CD4-positive, alpha-beta T cell treated with Interleukin-4 for 4 hours (primary cell): ENCODE measurements around the gene ASL.
"Not testable (repeated sequence)": the region's sequence is repeated elsewhere in the genome, so short reads cannot be mapped to it uniquely, and the experiment has no call there.

Source experiments
- DNase-seq: peaks from one replicate; pipeline ENCODE4 v3.0.0-alpha.2; 2020

Gene ASL

DNA sequence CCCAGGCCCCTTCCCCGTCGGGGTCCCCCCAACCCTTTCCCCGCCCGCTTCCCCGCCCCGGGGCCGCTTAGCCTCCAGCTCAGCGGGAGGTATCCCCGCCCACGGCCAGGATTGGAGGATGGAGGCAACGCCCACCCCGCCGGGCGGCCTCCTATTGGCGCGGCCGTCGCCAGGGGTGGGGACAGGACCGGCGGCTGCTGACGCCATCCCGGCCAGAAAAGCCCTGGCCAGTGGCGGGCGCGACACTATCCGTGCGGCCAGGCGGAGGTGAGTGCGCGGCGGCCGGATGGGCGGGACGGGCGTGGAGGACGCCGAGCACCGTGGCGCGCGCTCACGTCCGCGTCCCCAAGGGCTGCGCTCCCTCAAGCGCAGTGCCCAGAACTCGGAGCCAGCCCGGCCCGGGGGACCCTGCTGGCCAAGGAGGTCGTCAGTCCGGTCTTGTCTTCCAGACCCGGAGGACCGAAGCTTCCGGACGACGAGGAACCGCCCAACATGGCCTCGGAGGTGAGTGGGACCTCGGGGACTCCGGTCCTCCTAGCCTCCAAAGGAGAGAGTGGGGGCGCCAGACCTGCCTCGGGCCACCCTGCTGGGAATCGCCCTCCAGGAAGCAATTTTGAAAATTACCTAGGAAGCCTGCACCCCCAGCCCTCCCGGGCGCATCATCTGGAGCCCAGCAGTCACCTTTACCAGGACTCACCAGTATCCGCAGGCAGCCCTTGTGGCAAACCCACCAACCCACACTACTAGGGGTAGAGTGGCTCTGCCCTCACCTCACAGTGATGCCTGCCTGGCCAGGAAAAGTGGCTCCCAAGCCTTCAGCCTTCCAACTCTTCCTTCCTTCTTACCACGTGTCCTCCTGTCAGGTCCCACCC lies at the start of gene ASL:
TSS of gene ASL (plus strand) at position 230 of the 872 bp plus-strand sequence. CDS start at position 493, 263 bp downstream.
- DNase-seq = peak; percentile 82

DNA sequence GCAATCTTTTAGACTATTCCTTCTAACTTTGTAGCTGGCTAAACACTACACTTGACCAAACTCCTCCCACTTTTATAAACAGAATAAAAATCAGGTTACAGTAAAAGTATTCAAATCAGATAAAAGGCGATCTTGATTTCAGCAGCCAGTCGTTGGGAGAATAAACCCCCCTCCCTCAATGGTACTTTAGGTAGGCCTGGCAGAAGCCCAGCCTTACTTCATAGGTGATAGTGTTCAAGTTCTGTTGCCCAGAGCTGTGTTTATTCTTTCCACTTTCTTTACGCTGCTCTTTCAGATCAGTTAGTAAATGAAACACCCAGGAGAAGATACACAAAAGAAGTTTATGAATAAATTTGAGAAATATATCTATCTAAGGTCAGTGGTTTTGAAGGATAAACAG lies 47.3 kb upstream of the ASL start:
- not testable (repeated sequence) for DNase-seq

DNA sequence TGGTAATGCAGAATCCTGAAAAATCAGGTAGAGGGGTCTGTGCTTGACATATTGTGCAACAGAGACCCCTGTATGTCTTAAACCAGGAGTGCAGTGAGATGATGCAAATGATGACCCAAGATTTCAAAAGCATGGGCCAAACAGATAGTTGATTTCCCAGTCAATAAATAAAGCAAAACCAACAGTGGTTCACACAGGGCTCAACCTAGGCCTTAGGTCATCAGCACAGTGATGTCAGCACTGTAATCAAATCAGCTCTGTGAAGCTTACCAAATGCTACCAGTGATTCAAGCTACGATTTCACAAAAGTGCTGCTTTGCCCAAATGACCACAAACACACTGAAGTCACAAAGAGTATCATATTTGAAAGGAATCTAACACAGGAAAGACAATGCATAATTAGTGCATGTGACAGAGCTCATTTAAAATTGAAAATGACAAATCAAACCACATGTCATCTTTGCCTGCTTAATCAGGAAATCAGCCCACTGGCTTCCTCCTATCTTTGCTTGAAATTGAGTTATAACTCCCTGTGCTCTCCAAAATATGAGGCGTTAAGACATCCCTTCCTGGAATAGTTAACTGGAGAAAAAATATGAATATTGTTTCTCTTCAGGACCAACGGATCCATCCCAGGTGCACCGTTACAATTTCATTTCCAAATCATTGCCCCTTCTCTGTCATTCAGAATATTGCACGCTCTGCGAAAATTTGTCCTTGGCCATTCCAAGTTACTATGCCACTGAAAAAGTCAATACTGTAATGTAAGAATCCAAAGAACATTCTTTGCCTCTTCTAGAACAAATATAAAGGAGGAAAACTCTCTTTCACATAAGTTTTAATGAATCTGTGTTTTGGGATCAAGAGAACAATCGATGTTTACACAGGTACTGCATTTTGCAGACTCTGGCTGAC lies 41.9 kb upstream of the ASL start:
- DNase-seq = peak; percentile 3

DNA sequence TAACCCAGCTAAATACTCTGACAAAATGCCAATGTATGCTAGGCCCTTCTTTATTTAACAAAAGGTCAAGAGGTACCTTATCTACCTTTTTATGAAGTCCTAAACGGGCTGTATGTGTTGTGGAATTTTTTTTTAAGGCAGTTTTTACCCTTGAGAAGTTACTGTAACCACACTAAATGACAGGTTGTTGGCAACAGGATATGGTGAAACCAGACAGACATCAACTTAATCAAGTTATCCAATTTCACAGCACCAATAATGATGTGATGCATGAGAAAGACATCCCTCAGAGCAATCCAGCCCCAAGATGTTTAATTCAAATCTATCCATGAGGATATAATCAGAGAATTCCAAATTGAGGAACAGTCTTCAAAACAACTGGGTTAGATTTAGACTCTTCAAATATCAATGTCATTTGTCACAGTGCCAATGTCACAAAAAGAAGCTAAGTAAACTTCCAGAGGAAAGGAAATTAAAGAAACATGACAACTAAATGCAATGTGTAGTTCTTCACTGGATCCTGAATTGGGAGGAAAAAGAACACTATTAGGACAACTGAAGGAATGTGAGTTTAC lies 41.1 kb upstream of the ASL start:
- DNase-seq = not testable (repeated sequence)

DNA sequence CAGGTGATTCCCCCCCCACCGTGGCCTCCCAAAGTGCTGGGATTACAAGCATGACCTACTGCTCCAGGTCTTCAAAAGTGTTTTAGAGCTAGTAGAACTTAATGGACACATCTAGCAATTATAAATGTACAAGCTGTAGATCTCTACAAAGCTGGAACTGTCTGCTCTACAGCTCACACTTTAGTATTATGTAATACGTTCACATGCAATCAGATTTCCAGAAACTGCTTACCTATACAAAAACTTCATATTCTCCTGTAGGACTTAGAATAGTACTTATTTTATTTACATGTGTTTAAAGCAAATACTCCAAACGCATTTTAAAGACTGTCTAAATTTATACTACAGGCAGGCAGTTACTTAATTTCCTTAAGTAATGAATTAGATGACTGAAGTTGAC lies 39.2 kb upstream of the ASL start:
- no peak for DNase-seq

DNA sequence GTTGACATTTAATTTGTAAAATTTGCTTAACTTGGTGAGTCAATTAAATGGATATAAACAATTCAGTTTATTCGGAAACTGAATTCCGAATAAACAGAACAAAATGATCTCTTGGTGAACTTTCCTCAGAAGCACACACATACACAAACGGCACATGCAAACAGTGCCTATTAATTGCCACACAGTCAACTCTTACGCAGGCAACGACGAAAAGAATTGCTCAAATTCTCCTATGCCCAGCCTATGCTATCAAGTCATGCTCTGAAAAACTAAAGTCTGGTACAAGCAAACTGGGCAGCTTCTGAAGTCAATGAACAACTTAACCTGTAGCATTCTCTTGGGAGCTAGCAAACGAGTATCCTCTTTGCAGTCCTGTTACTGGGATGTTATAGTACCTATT lies 38.8 kb upstream of the ASL start:
- DNase-seq = no peak

DNA sequence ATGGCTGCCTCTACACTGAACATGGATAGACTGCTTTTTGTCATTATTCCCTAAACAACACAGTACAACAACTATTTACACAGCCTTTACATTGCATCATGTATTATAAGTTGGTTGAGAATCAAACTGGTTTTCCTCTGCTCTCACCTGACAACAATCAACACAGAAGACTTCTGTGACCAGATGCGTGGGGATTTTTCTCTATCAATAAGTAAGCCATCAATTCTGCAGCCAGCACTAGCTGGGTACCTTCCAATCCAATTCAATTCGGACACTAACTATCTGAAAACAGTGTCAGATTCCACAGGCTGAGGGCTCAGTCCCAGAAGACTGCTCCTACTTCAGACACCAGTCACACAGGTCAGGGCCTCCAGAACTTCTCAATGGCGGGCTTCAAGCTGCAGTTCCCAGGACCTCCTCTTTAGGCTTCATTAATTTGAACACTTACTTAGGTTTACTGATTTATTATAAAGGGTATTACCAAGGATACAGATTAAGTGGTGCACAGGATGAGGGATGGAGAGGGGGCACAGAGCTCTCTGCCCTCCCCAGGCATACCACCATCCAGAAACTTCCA lies 36.4 kb upstream of the ASL start:
- no peak for DNase-seq

DNA sequence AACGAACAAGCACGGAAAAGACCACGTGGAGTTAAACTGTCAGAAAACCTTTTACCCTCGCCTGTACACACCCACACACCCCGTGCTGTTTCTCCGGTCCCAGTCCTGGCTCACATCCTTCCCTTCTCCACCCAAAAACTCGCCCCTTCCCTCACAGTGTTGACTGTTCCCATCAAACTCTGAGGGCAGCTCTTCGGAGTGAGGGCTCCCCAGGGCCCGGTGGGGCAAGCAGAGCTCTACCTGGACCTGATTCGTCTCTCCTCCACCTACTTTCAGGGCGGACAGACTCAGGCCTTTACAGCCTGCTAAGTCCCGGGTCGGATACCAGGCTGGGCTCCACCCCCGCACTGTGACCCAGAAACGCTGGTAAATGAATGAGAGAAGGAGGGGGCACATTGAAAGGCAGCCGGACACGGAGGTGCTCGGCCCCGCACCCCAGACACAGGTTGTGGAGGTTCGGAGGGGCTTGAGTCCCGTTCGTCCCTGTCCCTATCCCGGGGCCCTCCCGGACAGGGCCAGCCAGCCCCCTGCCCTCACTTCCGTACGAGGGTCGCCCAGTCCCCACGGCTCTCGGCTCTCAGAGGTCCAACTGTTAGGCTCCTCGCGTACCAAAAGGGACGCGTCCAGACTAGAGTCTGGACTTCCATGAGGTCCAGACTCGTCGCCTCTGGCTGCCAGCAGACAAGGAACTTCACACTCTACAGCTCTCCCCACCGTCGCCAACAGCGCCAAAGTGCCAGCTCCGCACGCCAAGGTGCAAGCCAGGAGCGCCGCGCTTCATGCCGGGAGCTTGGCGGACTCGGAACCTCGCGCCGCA lies 31.7 kb upstream of the ASL start:
- no peak for DNase-seq

DNA sequence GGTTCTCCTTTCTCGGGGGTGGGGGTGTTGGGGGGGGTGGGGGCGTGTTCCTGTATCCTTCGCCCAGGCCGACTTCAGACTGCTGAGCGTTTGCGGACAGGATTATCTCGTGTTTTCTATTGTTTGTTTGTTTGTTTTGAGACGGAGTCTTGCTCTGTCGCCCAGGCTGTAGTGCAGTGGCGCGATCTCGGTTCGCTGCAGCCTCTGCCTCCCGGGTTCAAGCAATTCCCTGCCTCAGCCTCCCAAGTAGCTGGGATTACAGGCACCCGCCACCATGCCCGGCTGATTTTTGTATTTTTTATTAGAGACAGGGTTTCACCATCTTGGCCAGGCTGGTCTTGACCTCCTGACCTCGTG lies 31.1 kb upstream of the ASL start:
- not testable (repeated sequence) for DNase-seq

DNA sequence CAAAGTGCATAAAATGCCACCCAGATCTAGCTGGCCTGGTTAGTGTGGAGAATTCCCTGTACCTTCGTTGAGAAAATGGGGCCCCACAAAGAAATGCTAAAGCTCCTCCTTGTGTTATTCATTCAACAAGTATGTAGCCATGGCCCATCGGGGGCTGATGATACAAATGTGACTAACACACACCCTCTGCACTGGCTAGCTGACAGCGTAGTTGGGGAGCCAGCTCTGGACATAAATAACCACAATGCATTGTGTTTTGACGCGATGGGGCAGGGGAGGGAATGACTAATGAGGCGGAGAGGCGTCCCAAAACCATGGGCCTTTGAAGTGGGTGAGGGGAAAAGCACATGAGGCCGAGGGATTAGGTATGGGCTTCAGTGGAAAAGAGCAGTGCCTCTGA lies 28.2 kb upstream of the ASL start:
- no peak for DNase-seq

DNA sequence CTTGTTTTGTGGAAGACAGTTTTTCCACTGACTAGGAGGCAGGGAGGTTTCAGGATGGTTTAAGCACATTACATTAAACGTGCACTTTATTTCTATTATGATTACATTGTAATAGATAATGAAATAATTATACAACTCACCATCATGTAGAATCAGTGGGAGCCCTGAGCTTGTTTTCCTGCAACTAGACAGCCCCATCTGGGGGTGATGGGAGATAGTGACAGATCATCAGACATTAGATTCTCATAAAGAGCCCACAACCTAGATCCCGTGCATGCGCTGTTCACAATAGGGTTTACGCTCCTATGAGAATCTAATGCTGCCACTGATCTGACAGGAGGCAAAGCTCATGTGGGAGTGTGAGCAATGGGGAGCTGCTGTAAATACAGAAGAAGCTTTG lies 25.7 kb upstream of the ASL start:
- DNase-seq = not testable (repeated sequence)

DNA sequence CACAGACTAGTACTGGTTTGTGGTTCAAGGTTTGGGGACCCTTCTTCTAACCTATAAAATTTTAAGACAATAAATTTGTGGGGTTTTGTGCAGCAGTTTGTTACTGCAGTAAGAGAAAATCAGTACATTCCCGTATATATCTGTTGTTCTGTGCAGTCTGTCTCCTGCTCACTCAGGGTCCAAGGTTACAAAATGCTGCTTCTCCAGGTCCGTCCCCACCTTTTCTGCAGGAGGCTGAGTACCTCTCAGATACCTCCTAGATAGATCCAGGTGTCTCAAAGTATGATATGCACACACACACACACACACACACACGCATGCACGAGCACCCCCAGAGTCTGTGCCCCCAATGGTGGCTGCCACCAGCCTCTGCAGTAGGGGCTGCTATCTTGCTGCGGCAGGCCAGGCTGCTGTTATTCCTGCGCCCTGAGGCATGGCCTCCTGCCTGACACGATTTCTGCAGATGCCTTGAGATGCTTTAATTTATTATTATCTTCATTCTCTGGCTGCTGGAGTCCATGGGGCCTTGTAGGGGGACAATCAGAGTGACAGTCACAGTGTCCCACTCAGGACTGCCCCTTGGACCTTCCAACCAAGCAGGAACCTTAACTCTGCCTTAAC lies 25.2 kb upstream of the ASL start:
- no peak for DNase-seq

DNA sequence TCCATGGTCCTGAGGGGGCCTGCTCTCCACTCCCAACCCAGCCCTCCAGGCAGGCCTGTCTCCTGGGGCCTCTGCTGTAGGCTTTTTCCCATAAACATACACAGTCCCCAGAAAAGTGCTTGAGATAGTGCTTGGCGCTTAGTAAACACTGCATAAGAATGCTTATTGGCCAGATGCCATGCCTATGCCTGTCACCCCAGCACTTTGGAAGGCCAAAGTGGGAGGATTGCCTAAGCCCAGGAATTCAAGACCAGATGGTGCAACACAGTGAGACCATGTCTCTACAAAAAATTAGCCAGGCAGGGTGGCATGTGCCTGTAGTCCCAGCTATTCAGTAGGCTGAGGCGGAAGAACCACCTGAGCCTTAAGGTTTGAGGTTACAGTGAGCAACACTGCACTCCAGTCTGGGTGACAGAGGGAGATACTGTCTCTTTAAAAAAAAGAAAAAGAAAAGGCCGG lies 24.6 kb upstream of the ASL start:
- no peak for DNase-seq

DNA sequence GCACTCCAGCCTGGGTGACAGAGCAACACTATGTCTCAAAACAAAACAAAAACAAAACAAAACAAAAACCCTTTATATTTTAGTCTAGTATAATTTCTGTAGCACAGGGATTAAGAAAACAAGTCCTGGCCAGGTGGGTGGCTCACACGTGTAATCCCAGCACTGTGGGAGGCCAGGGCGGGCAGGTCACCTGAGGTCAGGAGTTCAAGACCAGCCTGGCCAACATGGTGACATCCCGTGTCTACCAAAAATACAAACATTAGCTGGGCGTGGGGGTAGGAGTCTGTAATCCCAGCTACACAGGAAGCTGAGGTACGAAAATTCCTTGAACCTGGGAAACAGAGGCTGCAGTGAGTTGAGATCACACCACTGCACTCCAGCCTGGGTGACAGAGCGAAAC lies 23.2 kb upstream of the ASL start:
- DNase-seq = no peak

DNA sequence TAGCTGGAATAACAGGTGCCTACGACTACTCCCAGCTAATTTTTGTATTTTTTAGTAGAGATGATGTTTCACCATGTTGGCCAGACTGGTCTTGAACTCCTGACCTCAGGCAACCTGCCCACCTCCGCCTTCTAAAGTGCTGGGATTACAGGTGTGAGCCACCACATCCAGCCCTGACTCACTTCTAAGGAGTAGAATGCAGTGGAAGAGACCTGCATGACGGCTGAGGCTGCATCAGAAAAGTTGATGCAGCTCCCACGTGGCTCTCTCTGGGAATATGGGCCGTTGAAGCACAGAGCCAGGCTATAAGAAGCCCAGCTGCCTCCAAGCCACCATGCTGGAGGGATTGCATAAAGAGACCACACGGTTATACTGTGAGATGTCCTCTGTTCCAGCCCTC lies 21.6 kb upstream of the ASL start:
- no peak for DNase-seq

DNA sequence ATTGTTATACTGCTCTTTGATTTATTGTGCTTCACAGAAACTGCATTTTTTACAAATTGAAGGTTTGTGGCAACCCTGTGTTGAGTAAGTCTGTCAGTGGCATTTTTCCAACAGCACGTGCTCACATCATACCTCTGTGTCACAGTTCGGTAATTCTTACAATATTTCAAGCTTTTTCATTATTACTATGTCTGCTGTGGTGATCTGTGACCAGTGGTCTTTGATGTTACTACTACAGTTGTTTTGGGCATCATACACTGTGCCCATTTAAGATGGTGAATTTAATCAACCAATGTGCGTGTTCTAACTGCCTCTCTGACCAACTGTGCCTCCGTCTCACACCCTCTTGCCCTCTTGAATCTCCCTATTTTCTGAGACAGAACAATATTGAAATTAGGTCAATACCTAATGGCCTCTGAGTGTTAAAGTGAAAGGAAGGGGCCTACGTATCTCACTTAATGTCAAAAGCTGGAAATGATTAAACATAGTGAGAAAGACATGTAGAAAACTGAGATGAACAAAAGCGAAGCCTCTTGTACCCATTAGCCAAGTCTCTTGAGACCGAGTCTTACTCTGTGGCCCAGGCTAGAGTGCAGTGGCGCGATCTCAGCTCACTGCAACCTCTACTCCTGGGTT lies 20.2 kb upstream of the ASL start:
- no peak for DNase-seq

DNA sequence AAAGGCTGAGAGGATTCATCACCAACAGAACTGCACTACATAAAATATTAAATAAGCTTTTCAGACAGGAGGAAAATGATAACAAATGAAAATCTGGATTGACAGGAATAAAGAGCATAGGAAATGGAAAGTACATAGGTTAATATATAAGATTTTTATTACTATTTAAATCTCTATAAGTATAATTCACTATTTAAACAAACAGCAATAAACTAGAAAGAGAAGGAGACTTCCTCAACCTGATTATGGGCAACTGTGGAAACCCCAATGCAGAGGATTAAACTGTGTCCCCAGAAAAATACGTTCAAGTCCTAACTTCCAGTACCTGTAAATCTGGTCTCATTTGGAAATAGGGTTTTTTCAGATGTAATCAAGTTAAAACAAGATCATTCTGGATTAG lies 14.8 kb upstream of the ASL start:
- DNase-seq = no peak

DNA sequence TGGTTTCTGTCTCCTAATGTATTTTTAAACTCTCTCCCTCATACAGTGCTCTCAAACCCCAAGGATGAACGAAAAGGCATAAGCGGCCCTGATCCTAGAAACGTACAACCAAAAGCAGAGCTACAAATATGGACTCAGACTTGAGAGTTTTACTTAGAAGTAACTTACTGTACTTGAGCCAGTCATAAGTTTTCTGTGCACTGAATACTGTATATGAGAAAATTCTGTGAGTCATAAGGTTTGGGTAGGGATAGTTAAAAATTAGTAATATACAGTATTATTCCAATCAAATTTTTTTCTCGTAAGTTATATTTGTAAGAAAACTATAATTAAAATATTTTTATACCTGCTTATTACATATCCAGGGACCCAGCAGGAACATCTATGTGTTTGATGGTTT lies 5.9 kb upstream of the ASL start:
- DNase-seq = no peak

DNA sequence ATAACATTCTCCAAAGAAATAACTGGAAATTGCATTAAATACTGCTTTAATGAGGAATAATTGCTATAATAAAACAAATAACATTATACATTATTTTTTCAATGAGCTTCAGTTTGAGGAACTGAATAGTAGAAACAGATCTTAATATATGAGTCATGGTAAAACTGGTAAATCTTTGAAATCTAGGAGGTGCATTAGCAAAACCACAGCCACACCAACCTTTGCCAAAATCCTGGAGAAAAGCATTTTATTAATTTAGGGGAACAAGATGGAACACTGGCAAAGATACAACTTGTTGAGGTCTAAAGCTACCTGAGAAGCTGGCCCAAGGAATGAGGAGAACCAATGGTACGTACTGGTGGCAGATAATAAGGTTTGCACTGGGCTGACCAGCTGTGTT lies 5.4 kb upstream of the ASL start:
- DNase-seq = no peak

DNA sequence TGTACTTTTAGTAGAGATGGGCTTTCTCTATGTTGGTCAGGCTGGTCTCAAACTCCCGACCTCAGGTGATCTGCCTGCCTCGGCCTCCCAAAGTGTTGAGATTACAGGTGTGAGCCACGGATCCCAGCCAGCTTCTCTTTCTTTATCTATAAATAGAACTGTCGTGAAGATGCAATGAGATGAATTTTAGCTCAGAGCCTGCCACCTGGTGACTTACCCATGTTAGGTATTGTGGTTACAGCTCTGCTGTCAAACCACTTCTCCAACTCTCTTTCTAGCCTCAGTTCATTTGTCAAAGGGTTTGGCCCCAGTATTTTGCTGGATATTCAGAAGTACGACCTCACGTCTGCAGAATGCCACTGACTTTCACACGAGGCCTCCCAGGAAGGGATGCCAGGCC lies 3.4 kb upstream of the ASL start:
- DNase-seq = not testable (repeated sequence)
